ENCODE measurements around the gene PRKD1. TPM values are rescaled to one million over a fixed set of nuclear protein-coding genes. Genes with fewer than 3 reads are reported as not detected.

Gene PRKD1
- polyA plus RNA-seq, 1 of the 3 experiments (the other 2 are of a cell fraction), result 0.07 TPM

GRCh38 chr14:29616922-29617321 is 310.7 kb downstream of the PRKD1 start:
- Histone ChIP-seq H3K4me3 (ENCODE audit: low read depth in 2 of 2, low read length in 1 of 2) (no peak overlapping the region), H3K9ac (no peak overlapping the region), H4K20me1 (ENCODE audit: insufficient read depth) (no peaks in the 10 kb centered on the region), H2AFZ (ENCODE audit: low read depth) (no peak overlapping the region), H3K79me2 (ENCODE audit: insufficient read depth) (no peaks in the 10 kb centered on the region), H3K36me3 (replicated peaks in 1 of 2; ENCODE audit: control insufficient read depth in 1 of 2, insufficient read depth in 2 of 2, low read length in 1 of 2) (no peaks in the 10 kb centered on the region), H3K27me3 (ENCODE audit: insufficient read depth) (no peaks in the 10 kb centered on the region), H3K9me3 (no peaks in the 10 kb centered on the region), H3K9me2 (no peaks in the 10 kb centered on the region), H3K27ac (ENCODE audit: low read depth in 2 of 2, low read length in 1 of 2) (no peak overlapping the region), H3F3A (replicated peaks; ENCODE audit: insufficient read depth) (no peaks in the 10 kb centered on the region), H3K4me2 (no peak overlapping the region), H3K4me1 (ENCODE audit: control insufficient read depth in 1 of 2, insufficient read depth in 2 of 2, low read depth in 1 of 2, low read length in 1 of 2) (no peaks in the 10 kb centered on the region)
- POLR2A ChIA-PET, result no interaction called here
- CTCF ChIA-PET, result no interaction called here
- DNase-seq, result no peak
- no peak for TF ChIP-seq FOXJ3 (CRISPR knock-in tag; IDR thresholded peaks at IDR 0.05)
- TF ChIP-seq EZH2phosphoT487 (IDR thresholded peaks at IDR 0.05; ENCODE audit: borderline replicate concordance, low read depth), result no peak
- TF ChIP-seq TEAD4 (IDR thresholded peaks at IDR 0.05; ENCODE audit: borderline replicate concordance, insufficient read depth), result no peak
- TF ChIP-seq TCF12 (IDR thresholded peaks at IDR 0.05), result no peak
- no peak for TF ChIP-seq EP300 (IDR thresholded peaks at IDR 0.05; ENCODE audit: borderline replicate concordance in 1 of 2, low read depth in 1 of 2, low read length in 1 of 2)
- no peak for TF ChIP-seq MEF2A (IDR thresholded peaks at IDR 0.05; ENCODE audit: borderline replicate concordance, low read depth)
- no peak for TF ChIP-seq RXRA (IDR thresholded peaks at IDR 0.05; ENCODE audit: borderline replicate concordance, low read depth)
- TF ChIP-seq RCOR1 (IDR thresholded peaks at IDR 0.05; ENCODE audit: low read length), result no peak
- TF ChIP-seq TAF1 (IDR thresholded peaks at IDR 0.05; ENCODE audit: borderline replicate concordance, low read depth, low read length), result no peak
- TF ChIP-seq PBX3 (IDR thresholded peaks at IDR 0.05), result no peak

- no peak overlapping the region for H2AFZ ChIP-seq (ENCODE audit: low read depth)
- 13% methylated on average over 2 of the region's 2 CpGs for WGBS (ENCODE audit: low lambda C conversion rate)
- no peaks in the 10 kb centered on the region for H3K9me3 ChIP-seq
- no peak overlapping the region for H3K4me2 ChIP-seq
- H3K79me2 ChIP-seq (ENCODE audit: insufficient read depth), result no peaks in the 10 kb centered on the region
- CTCF ChIA-PET, result no interaction called here
- TF ChIP-seq SIN3A (IDR thresholded peaks at IDR 0.05; ENCODE audit: borderline replicate concordance, low read depth, low read length), result no peak
- no peak for TF ChIP-seq TAF1 (IDR thresholded peaks at IDR 0.05; ENCODE audit: borderline replicate concordance, low read depth, low read length)
- TF ChIP-seq SMC3 (IDR thresholded peaks at IDR 0.05; ENCODE audit: low read depth, low read length), result no peak
- no peak for TF ChIP-seq NRF1 (IDR thresholded peaks at IDR 0.05; ENCODE audit: low read depth, low read length)
- TF ChIP-seq REST (IDR thresholded peaks at IDR 0.05; ENCODE audit: low read depth, low read length), result no peak
- no peak for TF ChIP-seq FOXM1 (IDR thresholded peaks at IDR 0.05; ENCODE audit: low read depth)
- TF ChIP-seq YY1 (IDR thresholded peaks at IDR 0.05; ENCODE audit: low read depth), result no peak
- H3K9ac ChIP-seq, result no peak overlapping the region
- no peaks in the 10 kb centered on the region for H3K4me1 ChIP-seq (ENCODE audit: control insufficient read depth in 1 of 2, insufficient read depth in 2 of 2, low read depth in 1 of 2, low read length in 1 of 2)
- no peaks in the 10 kb centered on the region; the same call in 1 of the 2 replicates for H3K27me3 ChIP-seq (ENCODE audit: insufficient read depth)
- DNase-seq, result no peak
- no peaks in the 10 kb centered on the region for H4K20me1 ChIP-seq (ENCODE audit: insufficient read depth)
- H3K9me2 ChIP-seq, result no peaks in the 10 kb centered on the region
- no peaks in the 10 kb centered on the region for H3F3A ChIP-seq (replicated peaks; ENCODE audit: insufficient read depth)
- no peak overlapping the region for H3K4me3 ChIP-seq (ENCODE audit: low read depth in 2 of 2, low read length in 1 of 2)
- H3K27ac ChIP-seq (ENCODE audit: low read depth in 2 of 2, low read length in 1 of 2), result no peak overlapping the region
- POLR2A ChIA-PET, result no interaction called here
- H3K36me3 ChIP-seq (replicated peaks in 1 of 2; ENCODE audit: control insufficient read depth in 1 of 2, insufficient read depth in 2 of 2, low read length in 1 of 2), result no peaks in the 10 kb centered on the region
Observed at GRCh38 chr14:29608861-29609260, 318.8 kb downstream of the PRKD1 start.

Measured in SK-N-SH (cell line).